CD4-positive, alpha-beta T cell treated with Interleukin-4 for 1 hour (primary cell): ENCODE measurements around the gene CDKN2C.
"Not testable (repeated sequence)": the region's sequence is repeated elsewhere in the genome, so short reads cannot be mapped to it uniquely, and the experiment has no call there.

Experiments used
- DNase-seq, 2 donors: peaks; one replicate each; pipeline ENCODE4 v3.0.0-alpha.2; 2020 to 2022

The CDKN2C gene

GRCh38 chr1:50969611-50970508 lies at the start of gene CDKN2C:
Gene CDKN2C, plus strand, starts transcription at chr1:50970245. Its CDS starts 124 bp downstream, at chr1:50970369.
- peak; percentile 64 to 75 for DNase-seq

GRCh38 chr1:50920409-50920808 lies 49.6 kb upstream of the CDKN2C start:
- no peak for DNase-seq

GRCh38 chr1:50921029-50921428 lies 49.0 kb upstream of the CDKN2C start:
- no peak for DNase-seq

GRCh38 chr1:50923564-50923963 lies 46.5 kb upstream of the CDKN2C start:
- DNase-seq: no peak

GRCh38 chr1:50929376-50929958 lies 40.6 kb upstream of the CDKN2C start:
- peak in 1 of 2 donors; percentile 34 for DNase-seq

- no peak for DNase-seq
These were observed 39.9 kb upstream of the CDKN2C start for GRCh38 chr1:50930193-50930592.

- DNase-seq: no peak
These were observed 38.9 kb upstream of the CDKN2C start for GRCh38 chr1:50930965-50931737.

GRCh38 chr1:50932043-50932442 lies 38.0 kb upstream of the CDKN2C start:
- not testable (repeated sequence) for DNase-seq

GRCh38 chr1:50933770-50934169 lies 36.3 kb upstream of the CDKN2C start:
- not testable (repeated sequence) for DNase-seq

GRCh38 chr1:50934838-50935237 lies 35.2 kb upstream of the CDKN2C start:
- DNase-seq: no peak

- DNase-seq: not testable (repeated sequence)
These were observed 34.8 kb upstream of the CDKN2C start for GRCh38 chr1:50935276-50935675.

GRCh38 chr1:50936321-50936720 lies 33.7 kb upstream of the CDKN2C start:
- DNase-seq: no peak

GRCh38 chr1:50940291-50940690 lies 29.8 kb upstream of the CDKN2C start:
- no peak for DNase-seq

- no peak for DNase-seq
These were observed 27.7 kb upstream of the CDKN2C start for GRCh38 chr1:50942334-50942733.

GRCh38 chr1:50949286-50949982 lies 20.6 kb upstream of the CDKN2C start:
- no peak for DNase-seq

GRCh38 chr1:50950396-50950795 lies 19.6 kb upstream of the CDKN2C start:
- no peak for DNase-seq

- not testable (repeated sequence) for DNase-seq
These were observed 17.5 kb upstream of the CDKN2C start for GRCh38 chr1:50952566-50952965.

- DNase-seq: no peak
These were observed 14.9 kb upstream of the CDKN2C start for GRCh38 chr1:50955116-50955515.

GRCh38 chr1:50959303-50959912 lies 10.6 kb upstream of the CDKN2C start:
- peak in 1 of 2 donors; percentile 34 for DNase-seq

GRCh38 chr1:50959913-50960844 lies 9.9 kb upstream of the CDKN2C start, which contains the start of gene FAF1:
Gene FAF1, minus strand, starts transcription at chr1:50960267. Its CDS starts 456 bp downstream, at chr1:50959811.
- DNase-seq: peak; percentile 97 to 98

- DNase-seq: no peak
These were observed 5.2 kb upstream of the CDKN2C start for GRCh38 chr1:50964863-50965262.
